Effector memory CD8-positive, alpha-beta T cell (primary cell): Measurements from ENCODE around the gene L1CAM.

Experiments
- ATAC-seq: fragments of 150-1000 bp; cut with Tn5 transposase; replicated peaks from 2 replicates; pipeline ENCODE4 v1.10.0; 2021; ENCODE audit warnings: mild to moderate bottlenecking, moderate library complexity
- DNase-seq, 3 experiments: peaks; one replicate each; pipeline ENCODE4 v3.0.0; 2021
- H3K27ac Mint-ChIP-seq, 2 donors: one replicate each; pipeline ENCODE4 v1.8.0; 2022; ENCODE audit warnings: mild to moderate bottlenecking in 2 of 2, mixed read lengths in 2 of 2, moderate library complexity in 2 of 2
- H3K27me3 Mint-ChIP-seq, 2 donors: one replicate each; pipeline ENCODE4 v1.8.0; 2022; ENCODE audit warnings: mixed read lengths in 2 of 2
- H3K36me3 Mint-ChIP-seq: one replicate; pipeline ENCODE4 v1.8.0; 2022; ENCODE audit warnings: mild to moderate bottlenecking, moderate library complexity, mixed read lengths; ENCODE audit not compliant: insufficient read depth
- H3K4me1 Mint-ChIP-seq, 2 donors: one replicate each; pipeline ENCODE4 v1.8.0; 2022; ENCODE audit warnings: low read depth in 2 of 2, mixed read lengths in 2 of 2
- H3K4me3 Mint-ChIP-seq, 2 donors: one replicate each; pipeline ENCODE4 v1.8.0; 2022; ENCODE audit warnings: mild to moderate bottlenecking in 2 of 2, mixed read lengths in 2 of 2, moderate library complexity in 2 of 2
- H3K9me3 Mint-ChIP-seq, 2 donors: one replicate each; pipeline ENCODE4 v1.8.0; 2022; ENCODE audit warnings: mixed read lengths in 2 of 2

L1CAM gene

DNA sequence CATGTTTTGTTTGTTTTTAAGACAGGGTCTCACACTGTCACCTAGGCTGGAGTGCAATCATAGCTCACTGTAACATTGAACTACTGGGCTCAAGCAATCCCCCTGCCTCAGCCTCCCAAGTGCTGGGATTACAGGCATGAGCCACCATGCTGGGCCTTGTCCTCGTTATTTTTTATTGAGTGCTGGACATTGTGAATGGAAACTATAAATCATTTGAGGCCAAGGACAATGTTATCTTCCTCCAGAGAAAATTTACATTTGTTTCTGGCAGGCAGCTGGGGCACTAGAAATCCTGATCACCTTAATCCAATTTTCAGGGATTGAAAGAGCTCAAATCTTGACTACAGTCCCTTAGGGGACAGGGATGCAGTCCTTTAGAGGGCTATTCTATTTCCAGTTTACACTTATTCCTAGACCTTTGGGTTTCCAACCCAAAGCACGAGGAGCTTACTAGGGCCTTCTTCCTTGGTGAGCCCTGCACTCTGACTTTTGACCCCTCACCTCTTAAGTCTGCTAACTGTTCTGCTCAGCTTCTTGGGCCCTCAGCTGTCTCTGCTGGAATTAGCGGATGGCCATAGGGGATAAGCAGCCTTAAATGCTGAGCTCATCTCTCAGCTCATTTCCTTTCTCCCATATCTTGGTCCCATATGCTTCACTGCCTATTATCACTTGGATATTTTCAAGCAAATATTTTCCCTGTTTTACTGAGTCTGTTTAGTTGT lies 32.6 kb downstream of the L1CAM start:
- Mint-ChIP-seq H3K4me1 (peaks cover 10 to 16% of the 10 kb centered on the region in 2 donors), H3K27ac (no peak overlapping the region), H3K36me3 (no peaks in the 10 kb centered on the region), H3K27me3 (peaks cover 0 to 9% of the 10 kb centered on the region in 2 donors), H3K9me3 (no peaks in the 10 kb centered on the region), H3K4me3 (no peak overlapping the region)
- DNase-seq (no peak), ATAC-seq (no peak)

- no peak for DNase-seq
Measured at GRCh38 chrX:153851981-153852380, 34.0 kb downstream of the L1CAM start.

DNA sequence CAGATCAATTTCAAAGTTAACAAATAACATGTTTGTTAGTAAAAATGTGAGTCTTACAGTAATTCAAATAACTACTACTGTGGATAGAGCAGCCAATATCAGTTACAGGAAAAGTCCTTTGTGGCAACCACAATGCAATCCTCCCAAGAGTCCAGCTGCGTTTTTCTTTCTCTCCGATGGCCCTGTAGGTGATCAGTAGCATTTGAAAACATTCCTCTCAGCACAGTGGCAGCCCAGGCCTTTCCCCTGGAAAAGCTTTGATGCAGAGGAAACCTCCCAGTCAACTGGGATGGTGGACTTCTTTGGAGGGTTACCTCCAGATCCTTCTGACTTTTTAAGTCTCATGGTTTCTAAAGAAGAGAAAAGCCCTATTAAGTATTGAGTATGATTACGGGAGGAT lies 37.6 kb downstream of the L1CAM start:
- no peak for ATAC-seq
- H3K27me3 Mint-ChIP-seq, result peaks cover 4 to 15% of the 10 kb centered on the region in 2 donors
- H3K4me1 Mint-ChIP-seq, result no peaks in the 10 kb centered on the region
- H3K36me3 Mint-ChIP-seq, result no peaks in the 10 kb centered on the region
- H3K9me3 Mint-ChIP-seq, result no peaks in the 10 kb centered on the region
- no peak overlapping the region for H3K27ac Mint-ChIP-seq
- no peak overlapping the region for H3K4me3 Mint-ChIP-seq
- no peak for DNase-seq

More at GRCh38 chrX:153851981-153852380, 34.0 kb downstream of the L1CAM start:
- Mint-ChIP-seq H3K4me3 (no peak overlapping the region), H3K36me3 (no peaks in the 10 kb centered on the region), H3K27me3 (peaks cover 0 to 9% of the 10 kb centered on the region in 2 donors), H3K27ac (no peak overlapping the region), H3K9me3 (no peaks in the 10 kb centered on the region), H3K4me1 (peaks cover 3 to 5% of the 10 kb centered on the region in 2 donors)
- no peak for ATAC-seq

DNA sequence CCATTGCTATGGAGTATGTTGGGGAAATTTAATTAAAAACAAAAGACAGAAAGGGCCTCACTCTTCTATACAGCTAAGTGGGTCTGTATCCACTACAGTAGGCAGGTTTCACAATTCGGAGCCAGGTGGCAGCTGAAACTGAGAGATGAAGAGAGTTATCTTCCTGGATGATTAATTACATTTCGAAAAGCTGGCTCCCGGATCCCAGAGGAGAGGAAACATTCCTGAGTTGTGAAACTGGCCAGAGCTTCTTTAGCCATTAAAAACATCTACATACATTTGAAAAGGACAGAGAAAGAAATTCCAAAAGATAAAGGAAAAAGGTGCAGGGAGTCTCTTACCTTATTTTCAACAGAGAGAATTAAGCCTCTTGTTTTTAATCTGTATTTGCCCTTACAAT lies 40.1 kb downstream of the L1CAM start:
- no peak overlapping the region for H3K27ac Mint-ChIP-seq
- H3K9me3 Mint-ChIP-seq, result no peaks in the 10 kb centered on the region
- no peak for DNase-seq
- H3K36me3 Mint-ChIP-seq, result no peaks in the 10 kb centered on the region
- H3K27me3 Mint-ChIP-seq, result peaks cover 7 to 9% of the 10 kb centered on the region in 2 donors
- no peak for ATAC-seq
- H3K4me3 Mint-ChIP-seq, result no peak overlapping the region
- H3K4me1 Mint-ChIP-seq, result no peaks in the 10 kb centered on the region

GRCh38 chrX:153845195-153845594 lies 40.8 kb downstream of the L1CAM start:
- no peak for ATAC-seq
- H3K36me3 Mint-ChIP-seq, result no peaks in the 10 kb centered on the region
- H3K27ac Mint-ChIP-seq, result no peak overlapping the region
- DNase-seq, result no peak
- no peaks in the 10 kb centered on the region for H3K4me1 Mint-ChIP-seq
- H3K9me3 Mint-ChIP-seq, result no peaks in the 10 kb centered on the region
- no peak overlapping the region for H3K4me3 Mint-ChIP-seq
- H3K27me3 Mint-ChIP-seq, result peaks cover 7 to 9% of the 10 kb centered on the region in 2 donors

DNA sequence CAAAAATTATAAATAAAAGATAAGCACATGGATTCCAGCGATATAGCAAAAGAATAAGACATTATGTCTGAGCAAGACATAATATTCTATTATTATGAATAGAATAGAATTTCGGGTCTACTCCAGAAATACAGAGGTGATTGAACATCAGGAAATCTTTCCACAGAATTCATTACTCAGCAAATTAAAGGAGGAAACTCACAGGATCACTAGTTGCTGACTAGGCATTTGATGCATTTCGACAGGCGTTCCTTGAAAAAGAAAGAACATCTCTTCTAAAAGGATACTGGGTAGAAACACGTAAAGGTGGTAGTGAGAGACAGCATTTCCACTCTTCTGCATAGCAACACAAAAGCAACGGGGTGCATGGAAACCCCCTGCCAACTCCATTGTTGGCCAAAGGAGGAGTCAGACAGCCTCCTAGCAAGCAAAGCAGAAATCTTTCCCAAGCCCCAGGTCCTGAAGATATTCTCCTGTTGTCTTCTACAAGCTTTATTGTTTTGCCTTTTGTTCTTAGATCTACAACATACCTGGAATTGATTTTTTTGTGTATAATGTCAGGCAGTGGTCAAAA lies 41.4 kb downstream of the L1CAM start:
- Mint-ChIP-seq H3K36me3 (no peaks in the 10 kb centered on the region), H3K27me3 (peaks cover 7 to 9% of the 10 kb centered on the region in 2 donors), H3K4me1 (no peaks in the 10 kb centered on the region), H3K9me3 (no peaks in the 10 kb centered on the region), H3K27ac (no peak overlapping the region), H3K4me3 (no peak overlapping the region)
- ATAC-seq (no peak), DNase-seq (no peak)

GRCh38 chrX:153836921-153837320 lies 49.1 kb downstream of the L1CAM start:
- Mint-ChIP-seq H3K27ac (no peak overlapping the region), H3K4me1 (peaks cover 0 to 4% of the 10 kb centered on the region in 2 donors), H3K27me3 (peaks cover 0 to 5% of the 10 kb centered on the region in 2 donors)

GRCh38 chrX:153832728-153833127 lies 53.2 kb downstream of the L1CAM start:
- Mint-ChIP-seq H3K9me3 (no peaks in the 10 kb centered on the region), H3K27me3 (no peaks in the 10 kb centered on the region), H3K4me1 (peaks cover 4 to 7% of the 10 kb centered on the region in 2 donors), H3K27ac (peak overlapping the region in 1 of 2 donors; percentile 35), H3K36me3 (no peaks in the 10 kb centered on the region), H3K4me3 (peak overlapping the region in 1 of 2 donors; percentile 63)
- no peak for ATAC-seq
- DNase-seq, result no peak

More at GRCh38 chrX:153836921-153837320, 49.1 kb downstream of the L1CAM start:
- no peak for DNase-seq
- H3K4me3 Mint-ChIP-seq, result no peak overlapping the region
- H3K36me3 Mint-ChIP-seq, result no peaks in the 10 kb centered on the region
- ATAC-seq, result no peak
- no peaks in the 10 kb centered on the region for H3K9me3 Mint-ChIP-seq

DNA sequence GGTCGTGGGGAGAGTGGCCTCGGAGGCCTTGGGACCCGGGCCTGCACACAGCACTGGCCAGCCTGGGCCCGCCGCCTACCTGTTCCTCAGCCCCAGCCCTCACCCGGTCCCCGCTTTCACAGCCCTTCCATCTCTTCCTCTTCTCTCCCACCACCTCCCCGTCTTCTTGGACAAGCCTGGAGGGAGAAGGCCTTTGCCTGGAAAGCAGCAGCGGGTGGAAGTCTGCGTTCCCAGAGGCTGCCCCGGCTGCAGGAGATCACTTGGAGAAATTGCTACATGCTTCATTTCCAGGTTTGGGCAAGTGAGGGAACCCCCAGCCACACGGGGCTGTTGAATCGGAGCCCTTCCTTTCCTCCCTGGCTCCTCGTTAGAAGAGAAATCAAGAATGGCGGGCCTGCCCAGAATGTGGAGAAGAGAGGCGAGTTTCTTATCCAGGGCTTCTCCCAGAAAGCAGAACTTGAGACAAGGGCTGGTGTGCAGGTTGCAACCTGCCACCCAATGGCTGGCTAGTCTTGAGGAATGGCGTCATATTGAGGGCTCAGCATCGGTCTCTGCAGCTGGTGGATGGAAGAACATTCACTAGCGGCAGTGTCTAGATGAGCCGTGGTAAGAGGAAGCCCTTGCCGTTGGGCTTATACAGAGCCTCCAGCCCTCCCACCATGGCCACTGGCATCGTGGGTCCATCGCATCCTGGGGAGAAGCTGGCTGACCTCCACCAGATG lies 54.4 kb downstream of the L1CAM start:
- Mint-ChIP-seq H3K27ac (peak overlapping the region in 1 of 2 donors; percentile 68), H3K4me1 (peaks cover 16 to 18% of the 10 kb centered on the region in 2 donors), H3K9me3 (no peaks in the 10 kb centered on the region), H3K36me3 (no peaks in the 10 kb centered on the region), H3K27me3 (no peaks in the 10 kb centered on the region), H3K4me3 (peak overlapping the region; percentile 40 to 63)
- DNase-seq, result no peak
- no peak for ATAC-seq

GRCh38 chrX:153830640-153831428 lies 55.1 kb downstream of the L1CAM start:
- ATAC-seq, result no peak
- H3K27me3 Mint-ChIP-seq, result no peaks in the 10 kb centered on the region
- no peak overlapping the region for H3K27ac Mint-ChIP-seq
- no peak for DNase-seq
- H3K36me3 Mint-ChIP-seq, result no peaks in the 10 kb centered on the region
- no peaks in the 10 kb centered on the region for H3K9me3 Mint-ChIP-seq
- H3K4me3 Mint-ChIP-seq, result peak overlapping the region; percentile 18 to 63
- peaks cover 17 to 18% of the 10 kb centered on the region in 2 donors for H3K4me1 Mint-ChIP-seq

DNA sequence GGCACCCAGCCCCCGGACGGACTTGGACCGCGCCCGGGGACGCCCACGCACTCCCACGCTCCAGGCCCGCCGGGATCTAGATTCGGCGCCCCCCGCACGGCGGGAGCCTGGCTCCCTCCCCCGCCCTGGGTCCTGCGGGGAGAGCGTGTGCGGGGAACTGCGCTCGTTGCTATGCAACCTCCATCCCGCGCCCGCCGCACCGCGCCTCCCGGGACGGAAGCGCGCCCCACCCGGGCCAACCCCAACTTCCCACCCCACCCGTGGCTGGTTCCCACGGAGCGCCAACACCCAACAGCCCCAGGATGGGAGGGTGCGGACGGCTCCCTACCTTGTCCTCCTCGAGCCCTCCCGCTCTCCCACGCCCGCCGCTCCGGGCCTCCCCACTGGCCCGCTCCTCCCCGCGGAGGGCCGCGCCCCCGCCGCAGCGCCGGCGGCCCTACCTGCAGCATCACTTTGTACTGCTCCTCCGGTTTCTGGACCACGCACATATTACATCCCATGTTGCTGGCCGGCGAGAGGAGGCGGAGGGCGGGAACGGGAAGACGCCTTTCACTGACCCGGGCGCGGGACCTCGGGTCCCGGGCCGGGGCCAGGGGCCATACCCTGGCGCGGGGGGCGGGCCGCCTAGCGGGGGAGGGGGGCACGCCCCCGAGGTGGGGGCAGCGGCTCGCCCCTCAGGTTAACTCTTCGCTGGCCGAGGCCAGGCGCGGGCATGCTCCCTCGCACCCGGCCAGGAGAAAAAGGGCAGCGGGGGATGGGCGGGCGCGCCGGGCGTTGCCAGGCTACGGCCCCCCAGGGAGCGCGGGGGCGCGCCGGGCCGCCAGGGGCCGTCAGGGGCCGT lies 56.0 kb downstream of the L1CAM start, which contains the start of gene PDZD4:
Gene PDZD4, minus strand, starts transcription at position 746 of the 841 bp plus-strand sequence. Its CDS starts 246 bp downstream, at position 500.
- Mint-ChIP-seq H3K4me1 (peaks cover 17 to 19% of the 10 kb centered on the region in 2 donors), H3K9me3 (no peaks in the 10 kb centered on the region), H3K27me3 (no peaks in the 10 kb centered on the region), H3K36me3 (no peaks in the 10 kb centered on the region), H3K27ac (peak within 1 kb of the TSS in 1 of 2 donors; percentile 68), H3K4me3 (peak within 1 kb of the TSS; percentile 75 to 84)
- no peak for DNase-seq
- peak; percentile 69 for ATAC-seq

- peaks cover 17 to 19% of the 10 kb centered on the region in 2 donors for H3K4me1 Mint-ChIP-seq
- no peak for ATAC-seq
- no peaks in the 10 kb centered on the region for H3K9me3 Mint-ChIP-seq
- peak overlapping the region in 1 of 2 donors; percentile 44 for H3K27ac Mint-ChIP-seq
- no peaks in the 10 kb centered on the region for H3K36me3 Mint-ChIP-seq
- H3K4me3 Mint-ChIP-seq, result peak overlapping the region; percentile 75 to 84
- no peak for DNase-seq
- H3K27me3 Mint-ChIP-seq, result no peaks in the 10 kb centered on the region
Measured at GRCh38 chrX:153829549-153829798, 56.5 kb downstream of the L1CAM start.
